Heart left ventricle (tissue), 16 donors: Measurements from ENCODE around the gene HMX1. TPM values are rescaled to one million over a fixed set of nuclear protein-coding genes. Genes with fewer than 3 reads are reported as not detected.

Experiments used
- ATAC-seq, 4 donors: fragments of 200-7000 bp; cut with Tn5 transposase; one replicate each; pipeline ENCODE4 v1.9.1; 2020 to 2022; ENCODE audit warnings: moderate library complexity in 4 of 4, mild to moderate bottlenecking in 3 of 4, moderate number of reproducible peaks in 1 of 4
- DNase-seq, 5 donors: peaks; one replicate each; pipeline ENCODE4 v3.0.0-alpha.2; 2020
- H3K27ac ChIP-seq, 12 donors: fragments of 200-600 bp; sonication (generic) in 4 of 12; one replicate each; pipeline versions ENCODE4 v1.5.0 to v1.8.0; 2016 to 2022; ENCODE audit warnings: mild to moderate bottlenecking in 2 of 12
- H3K27me3 ChIP-seq, 9 donors: fragments of 200-600 bp; sonication (generic) in 2 of 9; one replicate each; pipeline versions ENCODE4 v1.5.1 to v1.8.0; 2016 to 2022; ENCODE audit warnings: mild to moderate bottlenecking in 3 of 9
- H3K36me3 ChIP-seq, 9 donors: fragments of 200-600 bp; sonication (generic) in 2 of 9; one replicate each; pipeline versions ENCODE4 v1.5.0 to v1.8.0; 2018 to 2022; ENCODE audit warnings: mild to moderate bottlenecking in 2 of 9
- H3K4me1 ChIP-seq, 12 donors: fragments of 200-600 bp; sonication (generic) in 4 of 12; one replicate each; pipeline versions ENCODE4 v1.5.0 to v1.8.0; 2016 to 2022; ENCODE audit warnings: mild to moderate bottlenecking in 3 of 12
- H3K4me3 ChIP-seq, 12 donors: fragments of 200-600 bp; sonication (generic) in 4 of 12; one replicate each; pipeline versions ENCODE4 v1.5.0 to v1.8.0; 2017 to 2022; ENCODE audit warnings: mild to moderate bottlenecking in 9 of 12, moderate library complexity in 4 of 12
- H3K9me3 ChIP-seq, 12 donors: fragments of 200-600 bp; sonication (generic) in 4 of 12; one replicate each; pipeline versions ENCODE4 v1.5.0 to v1.8.0; 2016 to 2022; ENCODE audit warnings: mild to moderate bottlenecking in 1 of 12
- POLR2A ChIP-seq, 2 donors: fragments of 450-650 bp; IDR thresholded peaks; one replicate each; pipeline ENCODE4 v1.6.1; 2017; ENCODE audit warnings: antibody characterized with exemption in 2 of 2, mild to moderate bottlenecking in 2 of 2, moderate library complexity in 2 of 2
- WGBS, 4 donors: extraction: QIAGEN DNeasy Blood & Tissue Kit in 2 of 4; methylation state at CpG; one replicate each; pipeline versions ENCODE4 v1.1.5 to v1.1.7; 2013 to 2018; 5-methylcytosine and 5-hydroxymethylcytosine counted together
- intact Hi-C, 10 donors: fragments of 100-400 bp; cut with DNase I; formaldehyde crosslinking; loops; one replicate each; pipeline versions ENCODE4 v1.11.1 to v1.14.2; 2022
- polyA plus RNA-seq, 2 donors: library from polyadenylated mRNA; stranded (reverse); fragments of 200-250 nt; gene quantifications; one replicate each; pipeline ENCODE4 v1.2.3, GENCODE V29; 2013
- total RNA-seq, 9 donors: library from RNA; depleted of rRNA in 2 of 9; stranded (reverse); fragments of >200 nt in 2 of 9; fragmentation: NEBNext Ultra II Directional in 3 of 9; extraction: Animal tissue kit (Norgen Biotek cat#: 25700) in 3 of 9; gene quantifications; one replicate each; pipeline versions ENCODE4 v1.1.0 to v1.2.4, GENCODE V29; 2016 to 2023
- TF ChIP-seq, protein P1 (sequence below), 12 donors: fragments of 200-600 bp; sonication (generic) in 4 of 12; IDR thresholded peaks; one replicate each; pipeline versions ENCODE4 v1.5.0 to v1.8.0; 2018 to 2022; ENCODE audit warnings: antibody characterized with exemption in 12 of 12, mild to moderate bottlenecking in 5 of 12
- donor health status: ischemic (EF 13 %, LVEDD 7.1; RV severe dilation, severe dysfunction).
- donor health status: healthy with polysubstance abuse.
- donor health status: DM: no; HTN: yes; CAD: no.
- donor health status: DM: no; HTN: no; CAD: no.
- donor health status: ischemic (EF 25% LVEDD 6.9; RV normal size, moderate dysfunction).
- donor health status: ischemic (EF 25% LVEDD 5.7; RV mildly dilated, moderate dysfunction).
- donor health status: healthy.
- donor health status: DM: yes; HTN: yes; CAD: no.
- donor health status: ischemic (EF 35%, LVEDD 5.7; RV mildly dilated, moderate dysfunction).
- donor health status: nonischemic (EF 11% LVEDD 7.7; RV severe dilation, severe dysfunction).
- donor health status: DM: yes; HTN: yes; CAD: no.
- donor health status: PGD.
- donor health status: ischemic (EF 29% LVEDD 5.4; RV normal size, mild dysfunction).
- donor health status: nonischemic (EF 23%, LVEDD 6.1; RV moderate dilation, normal function).

Gene HMX1
- total and polyA plus RNA-seq, 11 donors = 0.25 TPM; not detected in 10

GRCh38 chr4:8904666-8905065 is 33.0 kb upstream of the HMX1 start:
- Histone ChIP-seq H3K36me3 (no peaks in the 10 kb centered on the region), H3K4me3 (no peak overlapping the region), H3K27me3 (peaks cover 0 to 48% (median 11%) of the 10 kb centered on the region in 9 donors), H3K4me1 (no peaks in the 10 kb centered on the region), H3K9me3 (peaks cover 0 to 39% (median 19%) of the 10 kb centered on the region in 12 donors), H3K27ac (no peak overlapping the region)
- ATAC-seq = no peak
- 71 to 80% (median 76%) methylated on average over 6 of the region's 6 CpGs for WGBS, 4 donors
- intact Hi-C loops = no loop called here
- TF ChIP-seq, protein P1, sequence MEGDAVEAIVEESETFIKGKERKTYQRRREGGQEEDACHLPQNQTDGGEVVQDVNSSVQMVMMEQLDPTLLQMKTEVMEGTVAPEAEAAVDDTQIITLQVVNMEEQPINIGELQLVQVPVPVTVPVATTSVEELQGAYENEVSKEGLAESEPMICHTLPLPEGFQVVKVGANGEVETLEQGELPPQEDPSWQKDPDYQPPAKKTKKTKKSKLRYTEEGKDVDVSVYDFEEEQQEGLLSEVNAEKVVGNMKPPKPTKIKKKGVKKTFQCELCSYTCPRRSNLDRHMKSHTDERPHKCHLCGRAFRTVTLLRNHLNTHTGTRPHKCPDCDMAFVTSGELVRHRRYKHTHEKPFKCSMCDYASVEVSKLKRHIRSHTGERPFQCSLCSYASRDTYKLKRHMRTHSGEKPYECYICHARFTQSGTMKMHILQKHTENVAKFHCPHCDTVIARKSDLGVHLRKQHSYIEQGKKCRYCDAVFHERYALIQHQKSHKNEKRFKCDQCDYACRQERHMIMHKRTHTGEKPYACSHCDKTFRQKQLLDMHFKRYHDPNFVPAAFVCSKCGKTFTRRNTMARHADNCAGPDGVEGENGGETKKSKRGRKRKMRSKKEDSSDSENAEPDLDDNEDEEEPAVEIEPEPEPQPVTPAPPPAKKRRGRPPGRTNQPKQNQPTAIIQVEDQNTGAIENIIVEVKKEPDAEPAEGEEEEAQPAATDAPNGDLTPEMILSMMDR (IDR thresholded peaks at IDR 0.05) = no peak
- TF ChIP-seq POLR2A (IDR thresholded peaks at IDR 0.05) = no peak
- peak in 1 of 5 donors; percentile 5 for DNase-seq

- TF ChIP-seq POLR2A (IDR thresholded peaks at IDR 0.05) = no peak
- TF ChIP-seq, protein P1 (IDR thresholded peaks at IDR 0.05) = no peak
Observed at GRCh38 chr4:8904041-8904501, 32.4 kb upstream of the HMX1 start.

DNA sequence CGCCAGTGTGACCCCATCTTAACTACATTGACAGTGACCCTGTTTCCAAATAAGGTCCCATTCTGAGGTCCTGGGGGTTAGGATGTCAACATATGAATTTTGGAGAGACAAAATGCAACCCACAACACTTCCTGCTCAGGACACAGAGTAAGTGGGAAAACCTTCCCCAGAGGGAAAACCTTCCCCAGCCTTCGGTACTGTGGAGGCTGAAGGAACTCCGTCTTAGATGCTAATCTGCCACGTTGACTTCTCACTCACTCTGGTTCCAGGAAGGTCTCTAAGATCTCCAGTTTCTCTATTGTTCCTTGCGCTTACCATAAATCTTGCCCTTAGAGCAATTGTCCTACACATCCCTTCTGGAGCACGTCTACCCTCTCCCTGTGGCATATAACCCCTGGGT is 29.7 kb upstream of the HMX1 start:
- WGBS, 4 donors = 88 to 93% (median 91%) methylated on average over 6 of the region's 6 CpGs

More at GRCh38 chr4:8904041-8904501, 32.4 kb upstream of the HMX1 start:
- DNase-seq = peak in 2 of 5 donors; percentile 14 to 16
- H3K4me3 ChIP-seq = no peak overlapping the region
- WGBS, 4 donors = 83 to 87% (median 84%) methylated on average over 9 of the region's 9 CpGs
- no peak for ATAC-seq
- no peaks in the 10 kb centered on the region for H3K4me1 ChIP-seq
- no peak overlapping the region for H3K27ac ChIP-seq
- H3K36me3 ChIP-seq = no peaks in the 10 kb centered on the region
- peaks cover 0 to 40% (median 19%) of the 10 kb centered on the region in 12 donors for H3K9me3 ChIP-seq
- peaks cover 0 to 54% (median 11%) of the 10 kb centered on the region in 9 donors for H3K27me3 ChIP-seq
- intact Hi-C loops = no loop called here

GRCh38 chr4:8900588-8900987 is 28.9 kb upstream of the HMX1 start:
- intact Hi-C loops = no loop called here
- 67 to 89% (median 84%) methylated on average over 6 of the region's 6 CpGs for WGBS, 4 donors
- no peak for ATAC-seq
- Histone ChIP-seq H3K4me1 (no peaks in the 10 kb centered on the region), H3K27me3 (peaks cover 4 to 58% (median 14%) of the 10 kb centered on the region in 9 donors), H3K36me3 (no peaks in the 10 kb centered on the region), H3K4me3 (no peak overlapping the region), H3K27ac (no peak overlapping the region), H3K9me3 (peaks cover 0 to 40% (median 19%) of the 10 kb centered on the region in 12 donors)
- TF ChIP-seq, protein P1 (IDR thresholded peaks at IDR 0.05) = no peak
- peak in 2 of 5 donors; percentile 6 to 20 for DNase-seq

More for the DNA sequence above, 29.7 kb upstream of the HMX1 start:
- Histone ChIP-seq H3K4me1 (no peaks in the 10 kb centered on the region), H3K27ac (no peak overlapping the region), H3K27me3 (peaks cover 0 to 58% (median 10%) of the 10 kb centered on the region in 9 donors), H3K4me3 (no peak overlapping the region), H3K36me3 (no peaks in the 10 kb centered on the region), H3K9me3 (peaks cover 0 to 40% (median 19%) of the 10 kb centered on the region in 12 donors)
- TF ChIP-seq, protein P1 (IDR thresholded peaks at IDR 0.05) = no peak
- TF ChIP-seq POLR2A (IDR thresholded peaks at IDR 0.05) = no peak
- DNase-seq = no peak
- ATAC-seq = no peak
- intact Hi-C loops = no loop called here
